Stimulated activated CD8-positive, alpha-beta memory T cell treated with anti-CD3 and anti-CD28 coated beads, Interleukin-7, amount 100 ng/mL, for 4 hours (primary cell): ENCODE data around the gene MAPK7.

ENCODE experiments used
- DNase-seq, 2 donors: peaks; one replicate each; pipeline ENCODE4 v3.0.0-alpha.2; 2020; ENCODE audit warnings: low read depth in 2 of 2

The MAPK7 gene

GRCh38 chr17:19378416-19379360, at the start of gene MAPK7:
Gene MAPK7, plus strand, starts transcription at chr17:19378498. Its CDS starts 403 bp downstream, at chr17:19378901.
- no peak for DNase-seq

DNA sequence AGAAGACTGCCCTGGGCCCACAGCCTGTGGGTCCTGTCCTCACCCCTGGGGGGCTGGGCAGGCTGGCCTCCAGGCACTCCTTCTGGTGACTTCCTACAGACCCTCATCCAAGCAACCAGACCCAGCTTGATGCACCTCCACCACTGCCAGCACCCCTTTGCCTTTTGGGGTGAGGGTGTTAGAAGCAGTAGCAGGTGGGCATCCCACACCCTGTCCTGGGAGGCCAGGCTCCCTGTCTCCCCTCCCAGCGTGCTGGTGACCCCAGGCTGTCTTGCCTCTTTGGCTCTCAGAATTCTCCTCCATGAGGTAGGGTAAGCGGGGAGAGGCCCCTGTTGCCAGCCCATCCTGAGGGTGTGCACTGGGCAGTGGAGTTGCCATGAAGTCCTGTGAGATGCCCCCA, 49.2 kb upstream of the MAPK7 start:
- DNase-seq: no peak

- no peak for DNase-seq
These were observed 48.5 kb upstream of the MAPK7 start for GRCh38 chr17:19329839-19330238.

- DNase-seq: no peak
These were observed 48.0 kb upstream of the MAPK7 start for GRCh38 chr17:19330271-19330670.

DNA sequence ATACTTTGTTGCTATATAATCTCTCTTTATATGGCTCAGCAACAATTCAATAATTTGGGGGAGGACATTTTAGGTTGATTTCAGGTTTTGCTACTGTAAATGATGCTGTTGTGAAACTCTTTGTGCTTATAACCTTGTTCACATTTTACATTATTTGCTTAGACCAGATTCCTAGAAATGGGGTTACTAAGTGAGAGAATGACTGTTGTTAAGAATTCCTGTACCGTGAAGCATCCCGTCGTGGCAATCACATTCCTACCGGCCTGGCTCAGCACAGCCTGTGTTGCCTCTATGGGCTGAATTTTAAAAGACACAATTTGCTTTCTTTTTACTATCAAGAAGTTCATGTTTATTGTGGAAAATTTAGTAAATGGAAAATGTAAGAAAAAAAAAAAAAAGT, 47.2 kb upstream of the MAPK7 start:
- no peak for DNase-seq

DNA sequence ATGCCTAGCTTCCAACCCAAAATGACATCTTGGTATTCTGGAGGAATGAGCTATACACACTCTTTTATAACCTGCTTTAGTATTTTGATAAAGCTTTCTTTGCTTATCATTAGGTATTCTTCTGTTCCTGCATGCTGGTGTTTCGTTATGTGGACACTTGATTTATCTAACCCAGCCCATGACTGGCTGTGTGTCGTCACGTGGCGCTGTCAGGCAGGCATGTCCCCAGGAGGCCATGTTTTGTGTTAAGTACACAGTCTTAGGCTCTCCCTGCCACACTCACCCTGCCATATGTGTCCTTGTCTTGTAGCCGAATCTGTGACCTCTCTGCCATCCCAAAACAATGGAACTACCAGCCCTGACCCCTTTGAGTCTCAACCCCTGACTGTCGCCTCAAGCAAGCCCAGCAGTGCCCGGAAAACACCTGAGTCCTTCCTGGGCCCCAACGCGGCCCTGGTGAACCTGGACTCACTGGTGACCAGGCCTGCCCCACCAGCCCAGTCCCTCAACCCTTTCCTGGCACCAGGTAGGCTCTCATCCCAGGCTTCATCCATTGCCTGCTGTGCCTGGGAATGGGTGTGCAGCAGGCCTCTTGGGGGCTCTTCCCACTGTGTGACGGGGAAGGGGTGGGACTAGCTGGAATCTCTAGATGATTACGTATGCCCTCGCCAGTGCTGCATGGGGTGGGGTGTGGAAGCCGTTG, 46.6 kb upstream of the MAPK7 start:
- DNase-seq: no peak

DNA sequence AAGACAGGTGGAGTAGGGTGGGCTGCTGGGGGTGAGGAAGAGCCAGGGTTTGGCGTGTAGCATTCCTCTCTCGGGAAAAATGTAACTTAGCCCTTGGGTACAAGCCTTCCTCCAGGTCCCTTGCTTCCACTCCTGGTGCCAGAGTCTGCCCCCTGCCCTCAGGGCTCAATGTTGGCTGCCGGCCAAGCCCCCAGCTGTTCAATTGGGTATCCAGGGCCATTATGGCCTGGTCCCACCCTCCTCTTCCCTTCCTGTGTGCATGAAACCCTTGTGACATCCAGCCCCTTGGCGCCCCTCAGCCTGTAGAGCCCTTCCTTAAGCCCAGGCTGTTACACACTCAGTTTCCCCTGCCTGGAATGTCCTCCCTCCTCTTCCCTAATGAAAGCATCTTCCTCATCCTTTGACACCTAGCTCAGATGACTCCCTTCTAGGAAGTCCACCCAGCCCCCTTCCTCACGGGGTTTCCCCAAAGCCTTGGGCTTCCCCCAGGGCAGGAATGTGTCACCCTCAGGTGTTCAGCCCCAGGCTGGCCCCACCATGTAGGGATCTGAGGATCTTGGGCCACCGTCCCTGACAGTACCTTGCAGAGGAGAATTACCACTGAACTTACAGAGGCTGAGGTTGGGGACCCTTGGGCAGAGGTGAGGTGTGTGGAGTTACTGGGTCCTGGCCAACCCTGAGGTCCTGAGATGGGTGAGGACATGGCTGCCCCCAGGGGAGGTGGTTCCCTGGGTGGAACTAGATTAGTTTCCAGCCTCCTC, 45.7 kb upstream of the MAPK7 start:
- no peak for DNase-seq

DNA sequence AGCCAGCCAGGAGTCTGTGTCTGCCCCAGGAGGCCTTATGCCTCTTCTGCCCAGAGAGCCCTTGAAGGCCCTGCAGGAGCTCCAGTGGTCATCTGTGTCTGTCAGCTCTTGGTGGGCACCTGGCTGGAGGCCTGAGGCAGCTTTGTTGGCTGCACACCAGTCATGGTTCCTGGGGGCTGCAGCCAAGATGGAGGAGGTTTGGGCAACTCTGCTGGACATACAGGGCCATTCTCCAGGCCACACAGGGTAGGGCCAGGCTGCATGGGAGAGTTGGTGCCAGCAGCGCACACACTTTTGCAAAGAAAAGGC, 45.2 kb upstream of the MAPK7 start:
- no peak for DNase-seq

- DNase-seq: no peak
These were observed 44.5 kb upstream of the MAPK7 start for GRCh38 chr17:19333736-19334290.

DNA sequence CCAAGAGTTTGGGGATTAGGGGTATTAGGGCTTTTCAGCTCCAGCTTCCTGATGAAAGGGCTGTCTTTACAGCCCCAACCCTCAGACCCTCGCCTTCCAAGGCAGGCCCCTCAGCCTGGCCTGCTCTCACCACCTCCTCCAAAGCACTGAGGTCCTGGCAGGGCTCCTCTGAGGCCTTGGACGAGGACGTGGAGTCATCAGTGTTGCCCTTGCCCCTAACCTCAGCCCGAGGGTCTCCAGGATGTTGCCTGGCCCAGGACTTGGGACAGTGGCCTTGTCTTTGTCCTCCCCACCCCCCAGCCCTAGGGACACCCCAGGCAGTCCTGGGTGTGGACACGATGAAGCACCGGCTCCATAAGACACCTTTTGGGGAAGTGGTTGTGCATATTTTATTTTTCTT, 44.0 kb upstream of the MAPK7 start:
- no peak for DNase-seq

DNA sequence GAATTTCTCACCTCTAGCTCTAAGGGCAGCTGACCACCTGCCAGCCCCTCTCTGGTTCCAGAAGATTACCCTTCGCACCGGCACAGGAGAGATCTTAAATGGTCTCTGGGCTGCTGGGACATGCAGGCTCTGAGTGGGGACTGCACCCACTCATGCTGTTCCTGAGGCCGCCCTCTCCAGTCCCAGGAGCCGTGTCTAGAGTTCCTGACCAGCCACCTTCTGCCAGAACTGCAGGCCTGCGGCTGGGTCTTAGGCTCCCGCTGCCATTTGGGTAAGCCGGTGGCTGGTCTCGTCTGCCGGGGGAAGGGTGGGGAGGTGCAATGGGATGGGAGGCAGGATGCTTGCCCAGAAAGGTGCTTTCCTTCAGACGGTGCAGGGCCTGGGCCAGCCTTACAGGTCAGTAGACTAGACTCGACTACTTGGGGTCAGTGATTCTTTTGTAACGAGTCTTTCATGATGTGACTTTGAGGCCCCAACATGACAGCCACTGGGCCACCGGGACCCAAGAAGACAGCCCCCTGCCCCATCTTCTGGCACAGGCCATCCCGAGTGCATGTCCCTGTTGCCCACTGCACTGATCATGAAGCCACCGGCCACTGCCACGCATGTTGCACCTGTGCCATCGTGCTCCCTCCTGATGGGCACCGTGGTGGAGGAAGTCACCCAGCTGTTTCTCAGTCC, 42.2 kb upstream of the MAPK7 start:
- DNase-seq: no peak

DNA sequence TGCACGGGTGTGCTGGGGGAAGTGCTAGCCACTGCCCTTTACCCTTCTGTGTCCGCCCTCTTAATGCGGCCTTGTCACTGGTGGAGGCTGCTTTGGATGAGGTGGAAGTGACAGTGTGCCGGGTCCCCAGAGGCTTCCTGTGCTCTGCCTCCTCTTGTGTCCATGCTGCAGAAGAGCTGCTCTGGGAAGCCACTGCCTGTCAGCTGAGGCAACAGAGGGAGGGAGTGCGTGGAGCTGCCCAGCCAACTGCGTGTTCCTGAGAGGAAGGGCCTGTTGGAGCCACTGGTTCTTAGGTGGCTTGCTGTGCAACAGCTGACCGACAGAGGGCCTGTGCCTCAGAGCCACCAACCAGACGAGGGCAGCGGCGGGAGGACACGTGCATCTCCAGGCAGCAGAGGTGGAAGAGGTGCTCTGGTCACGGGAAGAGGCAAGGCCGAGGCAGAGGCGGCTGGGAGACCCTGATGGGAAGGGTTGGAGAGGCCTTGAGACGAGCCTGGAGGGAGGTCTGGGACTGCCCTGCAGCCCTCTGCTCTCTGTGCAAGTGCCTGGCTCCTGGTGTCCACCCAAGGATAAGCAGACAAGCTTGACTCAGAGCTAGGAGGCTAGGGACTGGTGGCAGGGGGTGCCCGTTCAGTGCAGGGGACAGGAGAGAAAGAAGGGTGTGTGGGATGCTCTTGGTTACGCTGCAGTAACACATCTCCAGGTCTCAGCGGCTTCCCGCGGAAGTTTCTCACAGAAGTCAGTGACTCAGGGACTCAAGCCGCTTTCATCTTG, 41.2 kb upstream of the MAPK7 start:
- no peak for DNase-seq

- no peak for DNase-seq
These were observed 40.6 kb upstream of the MAPK7 start for GRCh38 chr17:19337712-19338023.

GRCh38 chr17:19338031-19338990, 40.0 kb upstream of the MAPK7 start:
- DNase-seq: peak; percentile 9 to 41

DNA sequence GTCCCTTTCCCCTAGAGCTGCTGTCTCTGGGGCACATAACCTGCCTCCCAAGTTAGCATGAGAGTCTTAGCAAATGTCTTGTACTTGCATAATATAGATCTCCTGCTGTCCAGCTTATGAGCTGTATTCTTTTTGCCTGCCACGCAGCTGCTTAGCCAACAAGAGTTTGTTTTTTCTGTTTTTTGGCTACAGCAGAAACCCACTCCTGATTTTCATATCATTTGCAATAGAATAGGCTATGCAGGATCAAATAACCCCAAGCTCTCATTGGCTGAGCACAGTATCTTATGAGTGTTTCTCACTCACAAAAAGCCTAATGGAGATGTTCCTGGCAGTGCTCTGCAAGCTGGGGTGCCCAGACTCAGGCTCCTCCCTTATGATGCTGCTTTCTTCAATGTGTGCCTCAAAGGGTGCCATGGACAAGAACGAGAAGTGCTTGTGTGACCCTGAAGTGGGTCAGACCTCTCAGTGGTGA, 38.9 kb upstream of the MAPK7 start:
- DNase-seq: no peak

- no peak for DNase-seq
These were observed 37.1 kb upstream of the MAPK7 start for GRCh38 chr17:19341211-19341631.

GRCh38 chr17:19341641-19342610, 36.4 kb upstream of the MAPK7 start:
- DNase-seq: no peak

- no peak for DNase-seq
These were observed 35.6 kb upstream of the MAPK7 start for GRCh38 chr17:19342611-19343255.
